D721Med (cell line): ENCODE data around the gene SLC15A4.

Source experiments
- DNase-seq: peaks from one replicate; pipeline ENCODE4 v3.0.0; 2011; ENCODE audit warnings: low spot score; ENCODE audit not compliant: insufficient read length
- FAIRE-seq: peaks from 2 replicates; lab custom pipeline; 2011; peaks lifted over from hg19 to GRCh38; lab: Jason Lieb, UNC
- TF ChIP-seq, protein P1 (sequence below): IDR thresholded peaks from 2 replicates; pipeline ENCODE4 v1.5.1; 2012; ENCODE audit warnings: mild to moderate bottlenecking, control low read depth; ENCODE audit not compliant: insufficient read depth; ENCODE audit errors: missing control alignments

Gene SLC15A4

DNA sequence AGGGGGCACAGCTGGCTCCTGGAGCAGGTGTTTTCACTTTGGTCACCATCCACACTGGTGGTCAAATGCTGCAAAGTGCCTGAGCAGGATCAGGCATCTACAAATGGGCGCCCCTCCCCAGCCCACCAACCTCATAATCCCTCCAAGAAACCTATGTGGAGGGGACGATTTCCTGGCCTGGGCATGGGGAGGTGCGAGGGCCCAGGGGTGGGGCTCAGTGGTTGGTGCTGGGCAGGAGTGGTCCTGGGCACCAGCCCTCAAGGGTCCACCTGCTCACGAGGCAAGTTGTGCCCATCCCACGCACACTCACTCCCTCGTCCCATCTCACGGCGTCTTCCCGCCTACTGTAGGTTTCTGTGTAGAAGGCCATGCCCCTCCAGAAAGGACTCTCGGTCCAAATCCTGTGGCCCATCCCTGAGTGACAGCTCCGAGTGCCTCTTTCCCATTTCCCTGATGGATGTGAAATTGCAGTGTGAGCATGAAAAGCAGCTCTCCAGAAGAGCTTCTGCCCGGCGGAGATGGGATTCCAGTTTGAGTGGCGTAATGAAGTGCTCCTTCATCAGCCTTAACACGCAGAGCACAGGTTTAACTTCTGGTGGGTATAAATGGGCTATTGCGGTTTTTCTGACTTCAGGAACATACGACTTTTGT, 36.9 kb downstream of the SLC15A4 start:
- DNase-seq (no peak), FAIRE-seq (no peak)
- TF ChIP-seq, protein P1, sequence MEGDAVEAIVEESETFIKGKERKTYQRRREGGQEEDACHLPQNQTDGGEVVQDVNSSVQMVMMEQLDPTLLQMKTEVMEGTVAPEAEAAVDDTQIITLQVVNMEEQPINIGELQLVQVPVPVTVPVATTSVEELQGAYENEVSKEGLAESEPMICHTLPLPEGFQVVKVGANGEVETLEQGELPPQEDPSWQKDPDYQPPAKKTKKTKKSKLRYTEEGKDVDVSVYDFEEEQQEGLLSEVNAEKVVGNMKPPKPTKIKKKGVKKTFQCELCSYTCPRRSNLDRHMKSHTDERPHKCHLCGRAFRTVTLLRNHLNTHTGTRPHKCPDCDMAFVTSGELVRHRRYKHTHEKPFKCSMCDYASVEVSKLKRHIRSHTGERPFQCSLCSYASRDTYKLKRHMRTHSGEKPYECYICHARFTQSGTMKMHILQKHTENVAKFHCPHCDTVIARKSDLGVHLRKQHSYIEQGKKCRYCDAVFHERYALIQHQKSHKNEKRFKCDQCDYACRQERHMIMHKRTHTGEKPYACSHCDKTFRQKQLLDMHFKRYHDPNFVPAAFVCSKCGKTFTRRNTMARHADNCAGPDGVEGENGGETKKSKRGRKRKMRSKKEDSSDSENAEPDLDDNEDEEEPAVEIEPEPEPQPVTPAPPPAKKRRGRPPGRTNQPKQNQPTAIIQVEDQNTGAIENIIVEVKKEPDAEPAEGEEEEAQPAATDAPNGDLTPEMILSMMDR: no peak

DNA sequence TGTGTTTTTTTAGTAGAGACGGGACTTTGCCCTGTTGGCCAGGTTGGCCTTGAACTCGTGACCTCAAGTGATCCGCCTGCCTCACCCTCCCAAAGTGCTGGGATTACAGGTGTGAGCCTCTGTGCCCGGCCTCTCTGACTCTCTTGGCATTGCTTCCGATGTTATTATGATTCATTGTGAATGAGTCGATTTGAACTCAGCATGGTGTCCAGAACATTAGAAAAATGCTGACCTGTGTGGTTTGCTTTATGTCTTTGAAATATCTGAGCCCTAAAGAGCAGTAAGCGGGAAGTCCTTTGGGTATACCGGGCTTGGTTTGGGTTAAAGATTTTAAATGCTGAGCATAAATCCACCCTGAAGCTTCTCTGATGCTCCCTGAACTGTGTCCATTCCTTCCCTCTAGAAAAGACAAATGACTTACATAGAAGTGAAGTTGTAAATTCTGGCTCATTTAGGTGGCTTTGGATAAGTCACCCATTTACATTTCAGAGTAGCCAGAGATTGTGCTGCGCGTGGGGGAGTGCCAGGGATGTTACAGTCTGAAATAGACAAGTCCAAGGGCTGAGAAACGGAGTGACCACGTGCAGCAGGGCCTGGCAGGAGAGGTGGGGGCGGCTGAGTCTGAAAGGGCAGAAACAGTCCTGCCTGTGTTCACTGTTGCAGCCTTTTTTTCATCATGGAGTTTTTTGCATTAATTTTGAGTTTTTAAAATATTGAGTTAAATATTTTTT, 39.6 kb downstream of the SLC15A4 start:
- TF ChIP-seq, protein P1: no peak
- FAIRE-seq (no peak), DNase-seq (no peak)

DNA sequence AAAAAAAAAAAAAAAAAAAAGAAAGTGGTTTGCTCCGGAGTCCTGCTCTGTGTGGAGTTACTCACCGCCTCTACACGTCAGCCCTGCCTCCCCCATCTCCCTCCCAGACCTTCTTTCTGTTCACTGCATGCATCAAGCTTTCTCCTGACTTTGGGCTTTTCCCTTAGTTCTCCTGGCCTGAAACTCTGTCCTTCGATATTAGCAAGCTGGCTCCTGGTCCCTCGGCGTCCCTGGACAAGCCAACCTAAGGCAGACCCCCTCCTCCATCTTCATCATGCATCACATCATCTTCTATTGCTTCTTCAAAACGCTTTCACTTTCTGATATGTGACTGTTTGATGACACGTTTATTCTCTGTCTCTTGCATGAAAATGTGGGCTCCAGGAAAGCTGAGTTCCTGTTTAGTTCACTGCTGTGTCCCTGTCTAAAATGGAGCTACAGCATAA, 40.6 kb downstream of the SLC15A4 start:
- TF ChIP-seq, protein P1: no peak
- FAIRE-seq (no peak), DNase-seq (no peak)

DNA sequence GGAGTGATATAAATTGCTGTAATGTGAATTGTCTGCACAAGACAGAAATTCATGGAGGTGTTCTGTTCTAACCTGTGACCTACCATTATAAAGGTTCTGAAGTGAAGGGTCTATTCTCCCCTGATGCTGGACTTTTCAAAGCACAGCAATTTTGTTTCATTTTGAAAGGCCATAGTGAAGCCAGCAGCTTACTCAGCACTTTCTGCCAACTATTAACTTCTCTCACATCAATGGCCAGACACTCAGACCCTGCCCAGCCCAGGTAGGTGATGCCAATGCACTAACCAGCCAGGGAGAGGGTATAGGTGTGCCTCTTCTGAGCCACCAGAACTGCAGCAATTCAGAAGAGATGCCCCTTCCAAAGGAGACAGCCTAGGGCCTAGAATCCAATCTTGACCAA, 43.9 kb downstream of the SLC15A4 start:
- TF ChIP-seq, protein P1: no peak
- FAIRE-seq (no peak), DNase-seq (no peak)

DNA sequence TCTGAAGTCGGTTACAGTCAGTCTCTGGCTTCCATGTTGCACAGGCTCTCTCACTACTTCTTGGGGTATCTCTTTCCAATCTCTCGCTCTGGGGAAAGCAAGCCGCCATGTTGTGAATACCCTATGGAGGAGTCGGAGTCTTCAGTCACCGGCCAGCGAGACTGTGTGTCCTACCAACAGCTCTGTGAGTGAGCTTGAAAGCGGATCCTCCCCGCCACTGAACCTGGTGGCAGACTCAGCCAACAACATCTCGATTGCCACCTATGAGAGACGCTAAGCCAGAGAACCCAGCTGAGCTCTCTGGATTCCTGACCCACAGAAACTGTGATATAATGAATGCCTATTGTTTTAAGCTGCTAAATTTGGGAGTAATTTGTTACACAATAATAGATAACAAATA, 51.5 kb downstream of the SLC15A4 start:
- FAIRE-seq (no peak), DNase-seq (no peak)

DNA sequence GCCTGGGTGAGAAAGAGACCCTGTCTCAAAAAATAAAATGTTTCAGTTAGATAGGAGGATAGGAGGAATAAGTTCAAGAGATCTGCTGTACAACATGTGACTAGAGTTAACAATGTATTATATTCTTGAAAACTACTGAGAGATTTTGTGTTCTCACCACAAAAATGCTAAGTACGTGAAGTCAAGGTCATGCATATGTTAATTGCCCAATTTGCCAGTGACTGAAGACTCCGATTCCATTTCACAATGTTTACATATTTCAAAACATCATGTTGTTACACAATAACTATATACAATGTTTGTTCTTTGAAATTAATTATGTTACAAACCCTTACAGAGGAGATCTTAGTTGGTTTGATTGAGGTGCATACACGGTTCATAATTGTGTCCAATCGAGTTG, 52.1 kb downstream of the SLC15A4 start:
- TF ChIP-seq, protein P1: no peak
- no peak for FAIRE-seq
- no peak for DNase-seq

More for the DNA sequence above, 51.5 kb downstream of the SLC15A4 start:
- TF ChIP-seq, protein P1: no peak

DNA sequence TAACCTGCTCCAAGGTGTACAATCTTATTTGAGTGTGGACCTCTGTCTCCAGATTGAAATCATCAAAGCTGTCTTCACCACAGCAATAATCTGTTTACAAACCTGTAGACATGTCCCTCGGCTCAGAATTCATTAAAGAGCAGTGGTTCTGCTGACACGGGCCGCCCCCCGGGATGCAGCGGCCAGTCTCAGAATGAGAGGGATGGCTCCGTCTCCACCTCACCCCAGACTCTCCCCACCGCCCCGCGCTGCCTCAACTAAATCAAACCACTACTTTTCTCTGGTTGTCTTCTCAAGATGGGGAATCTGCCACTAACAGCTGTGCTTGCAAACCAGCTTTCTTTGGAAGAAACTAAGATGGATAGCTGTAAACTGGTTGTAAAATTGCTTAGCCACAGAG, 56.2 kb downstream of the SLC15A4 start:
- TF ChIP-seq, protein P1: no peak
- DNase-seq (no peak), FAIRE-seq (no peak)
